ENCODE data around the gene SAFB2. TPM values are rescaled to one million over a fixed set of nuclear protein-coding genes. Genes with fewer than 3 reads are reported as not detected.
A peak's percentile ranks its signal among the peaks of the same experiment; 100 is the strongest.

Gene SAFB2
- polyA plus RNA-seq (2012; ENCODE audit: insufficient read depth, insufficient read length, low read depth) = 327 TPM

GRCh38 chr19:5622465-5623396 lies at the start of gene SAFB2, which contains the start of gene SAFB:
TSS of gene SAFB2 (minus strand) at chr19:5622776. CDS start at chr19:5622715, 61 bp downstream.
TSS of gene SAFB (plus strand) at chr19:5623083. CDS start at chr19:5623206, 123 bp downstream.
- Histone ChIP-seq H3K36me3 (peaks cover 67% of the 10 kb centered on the region), H3K27me3 (no peaks in the 10 kb centered on the region), H3K9me3 (no peaks in the 10 kb centered on the region), H3K4me1 (0 out of 2 replicates have a peak, but pooled peaks cover 3% of the 10 kb centered on the region), H3K4me3 (ENCODE audit: low read depth, low read length) (peak within 1 kb of the TSS; percentile 100)
- TF ChIP-seq CTCF (IDR thresholded peaks at IDR 0.05; ENCODE audit: low read depth, low read length) = no peak
- DNase-seq = peak; percentile 99

- Histone ChIP-seq H3K27me3 (no peaks in the 10 kb centered on the region), H3K9me3 (no peaks in the 10 kb centered on the region), H3K4me1 (no peaks in the 10 kb centered on the region), H3K4me3 (ENCODE audit: low read depth, low read length) (no peak overlapping the region), H3K36me3 (peaks cover 44% of the 10 kb centered on the region)
- TF ChIP-seq CTCF (IDR thresholded peaks at IDR 0.05; ENCODE audit: low read depth, low read length) = no peak
- DNase-seq = no peak
Observed at GRCh38 chr19:5671600-5671999, 49.0 kb upstream of the SAFB2 start.

- no peaks in the 10 kb centered on the region for H3K4me1 ChIP-seq
- no peak for DNase-seq
- TF ChIP-seq CTCF (IDR thresholded peaks at IDR 0.05; ENCODE audit: low read depth, low read length) = no peak
- no peaks in the 10 kb centered on the region for H3K27me3 ChIP-seq
- no peaks in the 10 kb centered on the region for H3K9me3 ChIP-seq
- H3K4me3 ChIP-seq (ENCODE audit: low read depth, low read length) = no peak overlapping the region
- H3K36me3 ChIP-seq = peaks cover 68% of the 10 kb centered on the region
Observed at GRCh38 chr19:5669212-5669611, 46.6 kb upstream of the SAFB2 start.

GRCh38 chr19:5667751-5668271 lies 45.2 kb upstream of the SAFB2 start:
- Histone ChIP-seq H3K27me3 (no peaks in the 10 kb centered on the region), H3K9me3 (no peaks in the 10 kb centered on the region), H3K36me3 (peaks cover 82% of the 10 kb centered on the region), H3K4me3 (ENCODE audit: low read depth, low read length) (no peak overlapping the region), H3K4me1 (no peaks in the 10 kb centered on the region)
- no peak for TF ChIP-seq CTCF (IDR thresholded peaks at IDR 0.05; ENCODE audit: low read depth, low read length)
- no peak for DNase-seq

- H3K4me3 ChIP-seq (ENCODE audit: low read depth, low read length) = no peak overlapping the region
- H3K27me3 ChIP-seq = no peaks in the 10 kb centered on the region
- no peak for DNase-seq
- no peak for TF ChIP-seq CTCF (IDR thresholded peaks at IDR 0.05; ENCODE audit: low read depth, low read length)
- H3K36me3 ChIP-seq = peaks cover 88% of the 10 kb centered on the region
- H3K9me3 ChIP-seq = no peaks in the 10 kb centered on the region
- no peaks in the 10 kb centered on the region for H3K4me1 ChIP-seq
Observed at GRCh38 chr19:5666921-5667610, 44.5 kb upstream of the SAFB2 start.
